SK-N-SH (cell line): Measurements from ENCODE around the gene CLEC10A. TPM values are rescaled to one million over a fixed set of nuclear protein-coding genes. Genes with fewer than 3 reads are reported as not detected.

Source experiments
- CTCF ChIA-PET: fragments of 300-600, 350-600 bp; formaldehyde crosslinking; extraction: SDS; loops from one replicate; lab custom pipeline; 2021; lab: Yijun Ruan, JAX
- POLR2A ChIA-PET: fragments of 350-600 bp; sonication (Branson Sonifier 250); formaldehyde crosslinking; extraction: SDS; loops from one replicate; lab custom pipeline; 2020; ENCODE audit warnings: antibody characterized with exemption, inconsistent platforms; lab: Yijun Ruan, JAX
- DNase-seq: peaks from one replicate; pipeline ENCODE4 v3.0.0; 2012
- H2AFZ ChIP-seq: fragments of 200-600 bp; sonication (generic); 2 replicates; pipeline ENCODE4 v1.8.1; 2016; ENCODE audit warnings: antibody characterized with exemption, mild to moderate bottlenecking, low read depth
- H3F3A ChIP-seq: fragments of 200-600 bp; sonication (generic); replicated peaks from 2 replicates; pipeline ENCODE3; 2016; ENCODE audit warnings: antibody characterized with exemption, mild to moderate bottlenecking; ENCODE audit not compliant: insufficient read depth
- H3K27ac ChIP-seq, 2 experiments: fragments of 200-500 bp in 1 of 2; fragments of 200-600 bp in 1 of 2; sonication (Bioruptor generic) in 1 of 2; sonication (generic), shearing (Covaris generic) in 1 of 2; 2 replicates each; pipeline versions ENCODE4 v1.5.1 to v1.6.1; 2014 to 2016; ENCODE audit warnings: low read depth in 2 of 2, inconsistent platforms in 1 of 2, low read length in 1 of 2, mild to moderate bottlenecking in 1 of 2, mixed read lengths in 1 of 2
- H3K27me3 ChIP-seq: fragments of 200-600 bp; sonication (generic), shearing (Covaris generic); 2 replicates; pipeline ENCODE4 v1.6.1; 2016; ENCODE audit warnings: mixed run types; ENCODE audit not compliant: insufficient read depth
- H3K36me3 ChIP-seq, 2 experiments: fragments of 200-500 bp in 1 of 2; fragments of 200-600 bp in 1 of 2; sonication (Bioruptor generic) in 1 of 2; sonication (generic) in 1 of 2; replicated peaks in 1 of 2; 2 replicates each; pipeline versions ENCODE3 to v1.5.1; 2014 to 2016; ENCODE audit warnings: low read length in 1 of 2, mild to moderate bottlenecking in 1 of 2; ENCODE audit not compliant: insufficient read depth in 2 of 2, control insufficient read depth in 1 of 2
- H3K4me1 ChIP-seq, 2 experiments: fragments of 200-500 bp in 1 of 2; fragments of 200-600 bp in 1 of 2; sonication (Bioruptor generic) in 1 of 2; sonication (generic), shearing (Covaris generic) in 1 of 2; 2 replicates each; pipeline versions ENCODE4 v1.5.1 to v1.6.1; 2014 to 2016; ENCODE audit warnings: low read depth in 1 of 2, low read length in 1 of 2, mixed run types in 1 of 2; ENCODE audit not compliant: insufficient read depth in 2 of 2, control insufficient read depth in 1 of 2
- H3K4me2 ChIP-seq: fragments of 200-600 bp; sonication (generic), shearing (Covaris generic); 2 replicates; pipeline ENCODE4 v1.6.1; 2017; ENCODE audit warnings: mixed run types
- H3K4me3 ChIP-seq, 2 experiments: fragments of 200-500 bp in 1 of 2; fragments of 200-600 bp in 1 of 2; sonication (Bioruptor generic) in 1 of 2; sonication (generic), shearing (Covaris generic) in 1 of 2; 2 replicates each; pipeline versions ENCODE4 v1.5.1 to v1.8.1; 2014 to 2016; ENCODE audit warnings: low read depth in 2 of 2, inconsistent platforms in 1 of 2, low read length in 1 of 2, mild to moderate bottlenecking in 1 of 2, mixed read lengths in 1 of 2, moderate library complexity in 1 of 2
- H3K79me2 ChIP-seq: fragments of 200-600 bp; sonication (generic); 2 replicates; pipeline ENCODE4 v1.8.1; 2017; ENCODE audit warnings: mild to moderate bottlenecking; ENCODE audit not compliant: insufficient read depth
- H3K9ac ChIP-seq: fragments of 200-600 bp; sonication (generic); 2 replicates; pipeline ENCODE4 v1.6.1; 2017; ENCODE audit warnings: mixed run types
- H3K9me2 ChIP-seq: fragments of 200-600 bp; sonication (generic); 2 replicates; pipeline ENCODE4 v1.6.1; 2017; ENCODE audit warnings: mixed run types
- H3K9me3 ChIP-seq: fragments of 200-600 bp; sonication (generic); 2 replicates; pipeline ENCODE4 v1.6.1; 2017; ENCODE audit warnings: mixed run types, mild to moderate bottlenecking, moderate library complexity
- H4K20me1 ChIP-seq: fragments of 200-600 bp; sonication (generic); 2 replicates; pipeline ENCODE4 v1.6.1; 2017; ENCODE audit warnings: mild to moderate bottlenecking, mixed run types; ENCODE audit not compliant: insufficient read depth
- CHD2 ChIP-seq: fragments of 150-350 bp; IDR thresholded peaks from 2 replicates; pipeline ENCODE4 v1.6.1; 2018; ENCODE audit warnings: low read length; ENCODE audit not compliant: partially characterized antibody
- FOXJ3 ChIP-seq: sonication (generic); formaldehyde crosslinking; IDR thresholded peaks from 2 replicates; pipeline ENCODE4 v1.5.1; 2020; ENCODE audit warnings: mild to moderate bottlenecking, missing genetic modification reagents
- FOXM1 ChIP-seq: IDR thresholded peaks from 2 replicates; pipeline ENCODE4 v1.4.0; 2012; ENCODE audit warnings: low read depth, mild to moderate bottlenecking
- GABPA ChIP-seq: IDR thresholded peaks from 2 replicates; pipeline ENCODE4 v1.4.0; 2012; ENCODE audit warnings: low read depth, mild to moderate bottlenecking
- IRF3 ChIP-seq: fragments of 150-350 bp; IDR thresholded peaks from 2 replicates; pipeline ENCODE4 v1.6.1; 2016; ENCODE audit warnings: mild to moderate bottlenecking, low read depth, low read length
- MEF2A ChIP-seq: IDR thresholded peaks from 2 replicates; pipeline ENCODE4 v1.4.0; 2012; ENCODE audit warnings: low read depth, borderline replicate concordance
- MXI1 ChIP-seq: IDR thresholded peaks from 2 replicates; pipeline ENCODE4 v1.6.1; 2012; ENCODE audit warnings: mild to moderate bottlenecking, low read depth, low read length, improper control_type of control experiment
- NFIC ChIP-seq: IDR thresholded peaks from 2 replicates; pipeline ENCODE4 v1.4.0; 2012; ENCODE audit warnings: borderline replicate concordance
- NRF1 ChIP-seq: IDR thresholded peaks from 2 replicates; pipeline ENCODE4 v1.6.1; 2012; ENCODE audit warnings: low read depth, mild to moderate bottlenecking, low read length
- RCOR1 ChIP-seq: fragments of 150-350 bp; IDR thresholded peaks from 2 replicates; pipeline ENCODE4 v1.6.1; 2017; ENCODE audit warnings: antibody characterized with exemption, low read length
- RFX5 ChIP-seq: IDR thresholded peaks from 2 replicates; pipeline ENCODE4 v1.6.1; 2012; ENCODE audit warnings: mild to moderate bottlenecking, improper control_type of control experiment, low read length
- SMC3 ChIP-seq: IDR thresholded peaks from 2 replicates; pipeline ENCODE4 v1.6.1; 2012; ENCODE audit warnings: low read depth, low read length, improper control_type of control experiment
- TAF1 ChIP-seq: IDR thresholded peaks from 2 replicates; pipeline ENCODE4 v1.6.1; 2012; ENCODE audit warnings: low read depth, mild to moderate bottlenecking, low read length, moderate library complexity, borderline replicate concordance
- WGBS: methylation state at CpG from one replicate; pipeline ENCODE4 v1.1.6; 2017; ENCODE audit warnings: low lambda C conversion rate; 5-methylcytosine and 5-hydroxymethylcytosine counted together
- polyA plus RNA-seq, 3 experiments: library from polyadenylated mRNA; depleted of rRNA; stranded (reverse); fragments of >200 nt; gene quantifications; 2 replicates each; pipeline ENCODE4 v1.2.3, GENCODE V29; 2012
- TF ChIP-seq, protein P1 (sequence below): IDR thresholded peaks from 2 replicates; pipeline ENCODE4 v1.6.1; 2012; ENCODE audit warnings: mild to moderate bottlenecking, low read depth, low read length, moderate library complexity
- TF ChIP-seq, protein P2 (sequence below): fragments of 200-600 bp; sonication (generic); IDR thresholded peaks from 2 replicates; pipeline ENCODE4 v1.6.1; 2017; ENCODE audit warnings: antibody characterized with exemption, mild to moderate bottlenecking, moderate library complexity

The CLEC10A gene
- polyA plus RNA-seq, 1 of the 3 experiments (the other 2 are of a cell fraction), result not detected

DNA sequence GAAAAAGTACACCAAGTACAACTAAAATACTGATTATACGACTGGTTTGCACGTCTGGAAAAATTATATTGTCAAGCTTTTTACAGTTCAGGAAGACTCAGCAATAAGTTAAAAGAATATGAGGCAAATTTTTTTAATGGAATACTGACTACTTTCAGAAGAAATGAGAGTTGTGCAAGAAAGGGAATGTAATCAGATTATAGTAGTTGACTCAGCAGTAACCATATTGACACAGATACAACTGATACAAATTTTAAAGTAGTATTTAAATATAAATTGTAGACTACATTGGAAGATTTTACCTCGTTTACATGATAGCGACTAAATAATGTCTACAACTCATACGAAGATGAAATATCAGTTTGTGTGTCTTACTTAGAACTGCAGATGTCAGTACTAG lies 17.9 kb upstream of the CLEC10A start:
- ChIA-PET POLR2A (no interaction called here), CTCF (interaction anchor here (0.5 to 1.8 kb wide), 5 partner anchors 15 to 52 kb away, joined by 3 to 8 read pairs (median 4); no protein-coding TSS in a partner anchor)
- no peak overlapping the region for H3K4me3 ChIP-seq
- no peak overlapping the region for H2AFZ ChIP-seq
- no peaks in the 10 kb centered on the region for H3K9me3 ChIP-seq
- no peak overlapping the region for H3K4me2 ChIP-seq
- no peaks in the 10 kb centered on the region for H3K4me1 ChIP-seq
- no peaks in the 10 kb centered on the region for H3K9me2 ChIP-seq
- peaks cover 4% of the 10 kb centered on the region for H3F3A ChIP-seq
- H3K27ac ChIP-seq, result no peak overlapping the region
- H3K27me3 ChIP-seq, result peaks cover 75% of the 10 kb centered on the region
- WGBS, result 8% methylated on average over 5 of the region's 5 CpGs
- H4K20me1 ChIP-seq, result no peaks in the 10 kb centered on the region
- TF ChIP-seq RFX5 (no peak), GABPA (no peak), TAF1 (no peak), MXI1 (no peak)
- H3K36me3 ChIP-seq, result no peaks in the 10 kb centered on the region
- H3K79me2 ChIP-seq, result no peaks in the 10 kb centered on the region
- DNase-seq, result no peak
- no peak overlapping the region for H3K9ac ChIP-seq

DNA sequence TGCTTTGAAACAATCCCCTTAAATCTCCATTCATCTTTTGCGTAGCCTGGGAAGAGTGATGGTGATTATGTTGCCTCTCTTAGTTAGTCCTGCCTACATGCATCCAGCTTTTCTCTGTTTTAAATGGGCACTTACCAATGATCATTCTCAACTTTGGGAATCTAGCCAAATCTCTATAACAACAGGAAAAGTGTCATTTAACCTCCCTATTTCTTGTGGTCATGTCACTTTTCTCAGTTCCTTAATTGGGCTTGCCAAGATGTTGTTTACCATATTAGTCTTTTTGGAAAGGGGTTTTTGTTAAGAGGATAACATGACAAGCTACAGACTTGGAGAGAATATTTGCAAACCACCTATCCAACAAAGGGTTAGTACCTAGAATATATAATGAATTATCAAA lies 15.6 kb upstream of the CLEC10A start:
- POLR2A ChIA-PET, result no interaction called here
- no peaks in the 10 kb centered on the region for H3K9me3 ChIP-seq

DNA sequence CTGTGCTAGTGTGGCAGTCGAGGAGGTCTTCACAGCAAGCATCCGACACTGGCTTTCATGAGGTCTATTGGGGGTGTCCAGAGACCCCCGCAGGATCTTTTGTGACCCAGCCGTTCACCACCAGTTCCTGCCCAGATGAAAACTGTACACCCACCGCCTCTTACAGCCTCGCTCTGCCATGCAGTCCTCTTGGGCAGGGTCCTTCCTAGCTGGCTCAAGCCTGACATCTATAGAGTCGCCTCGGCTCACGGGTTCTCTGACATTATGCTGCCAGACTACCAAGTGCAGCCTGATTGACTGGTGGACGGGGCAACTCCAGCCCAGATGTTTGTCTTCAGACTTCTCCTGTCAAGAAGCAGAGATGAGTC lies 14.6 kb upstream of the CLEC10A start:
- no peaks in the 10 kb centered on the region for H3K79me2 ChIP-seq
- H3K4me3 ChIP-seq, result no peak overlapping the region
- H3K4me1 ChIP-seq, result no peaks in the 10 kb centered on the region
- H4K20me1 ChIP-seq, result no peaks in the 10 kb centered on the region
- no peak overlapping the region for H2AFZ ChIP-seq
- peaks cover 4% of the 10 kb centered on the region for H3F3A ChIP-seq
- H3K9me3 ChIP-seq, result no peaks in the 10 kb centered on the region
- H3K9me2 ChIP-seq, result no peaks in the 10 kb centered on the region
- H3K36me3 ChIP-seq, result no peaks in the 10 kb centered on the region
- CTCF ChIA-PET, result no interaction called here
- no peak overlapping the region for H3K9ac ChIP-seq
- H3K27ac ChIP-seq, result no peak overlapping the region
- no peak for DNase-seq
- POLR2A ChIA-PET, result no interaction called here
- H3K4me2 ChIP-seq, result no peak overlapping the region
- H3K27me3 ChIP-seq, result peaks cover 55% of the 10 kb centered on the region
- WGBS, result 15% methylated on average over 9 of the region's 10 CpGs
- no peak for TF ChIP-seq RCOR1
- no peak for TF ChIP-seq FOXJ3 (CRISPR knock-in tag)
- TF ChIP-seq, protein P1, sequence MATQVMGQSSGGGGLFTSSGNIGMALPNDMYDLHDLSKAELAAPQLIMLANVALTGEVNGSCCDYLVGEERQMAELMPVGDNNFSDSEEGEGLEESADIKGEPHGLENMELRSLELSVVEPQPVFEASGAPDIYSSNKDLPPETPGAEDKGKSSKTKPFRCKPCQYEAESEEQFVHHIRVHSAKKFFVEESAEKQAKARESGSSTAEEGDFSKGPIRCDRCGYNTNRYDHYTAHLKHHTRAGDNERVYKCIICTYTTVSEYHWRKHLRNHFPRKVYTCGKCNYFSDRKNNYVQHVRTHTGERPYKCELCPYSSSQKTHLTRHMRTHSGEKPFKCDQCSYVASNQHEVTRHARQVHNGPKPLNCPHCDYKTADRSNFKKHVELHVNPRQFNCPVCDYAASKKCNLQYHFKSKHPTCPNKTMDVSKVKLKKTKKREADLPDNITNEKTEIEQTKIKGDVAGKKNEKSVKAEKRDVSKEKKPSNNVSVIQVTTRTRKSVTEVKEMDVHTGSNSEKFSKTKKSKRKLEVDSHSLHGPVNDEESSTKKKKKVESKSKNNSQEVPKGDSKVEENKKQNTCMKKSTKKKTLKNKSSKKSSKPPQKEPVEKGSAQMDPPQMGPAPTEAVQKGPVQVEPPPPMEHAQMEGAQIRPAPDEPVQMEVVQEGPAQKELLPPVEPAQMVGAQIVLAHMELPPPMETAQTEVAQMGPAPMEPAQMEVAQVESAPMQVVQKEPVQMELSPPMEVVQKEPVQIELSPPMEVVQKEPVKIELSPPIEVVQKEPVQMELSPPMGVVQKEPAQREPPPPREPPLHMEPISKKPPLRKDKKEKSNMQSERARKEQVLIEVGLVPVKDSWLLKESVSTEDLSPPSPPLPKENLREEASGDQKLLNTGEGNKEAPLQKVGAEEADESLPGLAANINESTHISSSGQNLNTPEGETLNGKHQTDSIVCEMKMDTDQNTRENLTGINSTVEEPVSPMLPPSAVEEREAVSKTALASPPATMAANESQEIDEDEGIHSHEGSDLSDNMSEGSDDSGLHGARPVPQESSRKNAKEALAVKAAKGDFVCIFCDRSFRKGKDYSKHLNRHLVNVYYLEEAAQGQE, result no peak
- TF ChIP-seq NFIC, result no peak
- TF ChIP-seq IRF3, result no peak

More for the DNA sequence above, 15.6 kb upstream of the CLEC10A start:
- no peak for DNase-seq
- H3K4me3 ChIP-seq, result no peak overlapping the region
- TF ChIP-seq NRF1 (no peak), FOXM1 (no peak), MEF2A (no peak), NFIC (no peak), CHD2 (no peak), FOXJ3 (CRISPR knock-in tag) (no peak), SMC3 (no peak)
- TF ChIP-seq, protein P2, sequence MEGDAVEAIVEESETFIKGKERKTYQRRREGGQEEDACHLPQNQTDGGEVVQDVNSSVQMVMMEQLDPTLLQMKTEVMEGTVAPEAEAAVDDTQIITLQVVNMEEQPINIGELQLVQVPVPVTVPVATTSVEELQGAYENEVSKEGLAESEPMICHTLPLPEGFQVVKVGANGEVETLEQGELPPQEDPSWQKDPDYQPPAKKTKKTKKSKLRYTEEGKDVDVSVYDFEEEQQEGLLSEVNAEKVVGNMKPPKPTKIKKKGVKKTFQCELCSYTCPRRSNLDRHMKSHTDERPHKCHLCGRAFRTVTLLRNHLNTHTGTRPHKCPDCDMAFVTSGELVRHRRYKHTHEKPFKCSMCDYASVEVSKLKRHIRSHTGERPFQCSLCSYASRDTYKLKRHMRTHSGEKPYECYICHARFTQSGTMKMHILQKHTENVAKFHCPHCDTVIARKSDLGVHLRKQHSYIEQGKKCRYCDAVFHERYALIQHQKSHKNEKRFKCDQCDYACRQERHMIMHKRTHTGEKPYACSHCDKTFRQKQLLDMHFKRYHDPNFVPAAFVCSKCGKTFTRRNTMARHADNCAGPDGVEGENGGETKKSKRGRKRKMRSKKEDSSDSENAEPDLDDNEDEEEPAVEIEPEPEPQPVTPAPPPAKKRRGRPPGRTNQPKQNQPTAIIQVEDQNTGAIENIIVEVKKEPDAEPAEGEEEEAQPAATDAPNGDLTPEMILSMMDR, result no peak
- H3K9me2 ChIP-seq, result no peaks in the 10 kb centered on the region
- no peak overlapping the region for H3K9ac ChIP-seq
- H2AFZ ChIP-seq, result no peak overlapping the region
- H3K4me2 ChIP-seq, result no peak overlapping the region
- WGBS, result 17% methylated on average over 1 of the region's 1 CpG
- peaks cover 63% of the 10 kb centered on the region for H3K27me3 ChIP-seq
- H3K36me3 ChIP-seq, result no peaks in the 10 kb centered on the region
- H3K27ac ChIP-seq, result no peak overlapping the region
- H3K4me1 ChIP-seq, result no peaks in the 10 kb centered on the region
- no peaks in the 10 kb centered on the region for H3K79me2 ChIP-seq
- peaks cover 4% of the 10 kb centered on the region for H3F3A ChIP-seq
- CTCF ChIA-PET, result interaction anchor here (1.6 kb wide), 1 partner anchor 43 kb away, joined by 3 read pairs; no protein-coding TSS in a partner anchor
- H4K20me1 ChIP-seq, result no peaks in the 10 kb centered on the region
